ENCODE data around the gene RNU6-9.
"Not testable (repeated sequence)": the region's sequence is repeated elsewhere in the genome, so short reads cannot be mapped to it uniquely, and the experiment has no call there.

Gene RNU6-9

DNA sequence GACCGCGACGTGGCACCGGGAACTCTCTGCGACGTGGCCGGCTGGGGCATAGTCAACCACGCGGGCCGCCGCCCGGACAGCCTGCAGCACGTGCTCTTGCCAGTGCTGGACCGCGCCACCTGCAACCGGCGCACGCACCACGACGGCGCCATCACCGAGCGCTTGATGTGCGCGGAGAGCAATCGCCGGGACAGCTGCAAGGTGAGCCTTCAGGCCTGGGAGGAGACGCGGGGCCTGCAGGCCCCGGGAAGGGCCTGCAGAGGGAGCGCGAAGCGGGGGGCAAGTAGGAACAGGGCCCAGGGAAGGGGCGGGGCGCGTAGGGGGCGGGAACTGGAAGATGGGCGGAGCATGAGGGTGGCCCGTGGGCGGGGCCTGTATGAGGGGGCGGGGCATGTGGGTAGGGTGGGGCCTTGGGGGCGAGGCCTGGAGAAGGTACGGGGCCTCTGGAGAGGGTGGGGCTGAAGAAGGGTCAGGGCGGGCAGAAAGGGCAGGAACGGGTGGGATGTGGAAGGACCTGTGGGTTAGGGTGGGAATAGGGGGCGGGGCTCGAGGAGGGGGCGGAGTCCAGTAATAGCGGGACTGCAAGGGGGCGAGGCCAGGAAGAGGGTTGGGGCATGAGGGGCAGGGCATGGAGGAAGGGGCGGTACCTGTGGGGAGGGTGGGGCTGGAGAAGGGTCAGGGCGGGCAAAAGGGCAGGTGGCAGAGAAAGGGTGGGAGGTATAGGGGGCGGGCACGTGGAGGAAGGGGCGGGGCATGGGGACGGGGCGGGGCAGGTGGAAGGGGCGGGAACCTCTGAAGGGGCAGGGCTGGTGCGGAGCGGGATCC lies 31.3 kb upstream of the RNU6-9 start:
- DNase-seq = peak; percentile 95

DNA sequence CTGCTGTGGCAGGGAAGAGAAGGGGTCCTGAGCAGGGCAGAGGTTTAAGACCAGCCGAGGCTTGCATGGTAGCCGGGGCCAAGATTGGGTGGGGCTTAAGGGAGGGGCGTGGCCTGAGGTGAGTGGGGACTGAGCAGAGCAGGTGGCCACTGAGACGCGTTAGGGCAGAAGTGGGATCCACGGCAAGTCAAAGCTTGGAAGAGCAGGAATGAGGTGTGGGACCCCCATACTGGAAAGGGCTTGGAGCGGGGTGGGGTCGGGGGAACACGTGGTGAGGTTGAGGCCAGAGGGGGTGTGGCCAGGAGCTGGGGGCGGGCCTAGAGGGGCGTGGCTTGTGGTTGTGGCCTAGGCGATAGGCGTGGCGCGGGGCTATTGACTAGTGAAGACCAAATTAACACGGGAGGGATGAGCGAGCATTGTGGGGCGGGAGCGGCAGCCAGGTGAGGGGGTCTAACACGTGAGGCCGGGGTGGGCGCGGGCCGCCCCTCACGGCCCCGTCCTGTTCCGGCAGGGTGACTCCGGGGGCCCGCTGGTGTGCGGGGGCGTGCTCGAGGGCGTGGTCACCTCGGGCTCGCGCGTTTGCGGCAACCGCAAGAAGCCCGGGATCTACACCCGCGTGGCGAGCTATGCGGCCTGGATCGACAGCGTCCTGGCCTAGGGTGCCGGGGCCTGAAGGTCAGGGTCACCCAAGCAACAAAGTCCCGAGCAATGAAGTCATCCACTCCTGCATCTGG lies 30.5 kb upstream of the RNU6-9 start:
- peak; percentile 94 for DNase-seq

DNA sequence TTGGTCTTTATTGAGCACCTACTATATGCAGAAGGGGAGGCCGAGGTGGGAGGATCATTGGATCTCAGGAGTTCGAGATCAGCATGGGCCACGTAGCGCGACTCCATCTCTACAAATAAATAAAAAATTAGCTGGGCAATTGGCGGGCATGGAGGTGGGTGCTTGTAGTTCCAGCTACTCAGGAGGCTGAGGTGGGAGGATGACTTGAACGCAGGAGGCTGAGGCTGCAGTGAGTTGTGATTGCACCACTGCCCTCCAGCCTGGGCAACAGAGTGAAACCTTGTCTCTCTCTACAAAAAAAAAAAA lies 30.0 kb upstream of the RNU6-9 start:
- no peak for DNase-seq

DNA sequence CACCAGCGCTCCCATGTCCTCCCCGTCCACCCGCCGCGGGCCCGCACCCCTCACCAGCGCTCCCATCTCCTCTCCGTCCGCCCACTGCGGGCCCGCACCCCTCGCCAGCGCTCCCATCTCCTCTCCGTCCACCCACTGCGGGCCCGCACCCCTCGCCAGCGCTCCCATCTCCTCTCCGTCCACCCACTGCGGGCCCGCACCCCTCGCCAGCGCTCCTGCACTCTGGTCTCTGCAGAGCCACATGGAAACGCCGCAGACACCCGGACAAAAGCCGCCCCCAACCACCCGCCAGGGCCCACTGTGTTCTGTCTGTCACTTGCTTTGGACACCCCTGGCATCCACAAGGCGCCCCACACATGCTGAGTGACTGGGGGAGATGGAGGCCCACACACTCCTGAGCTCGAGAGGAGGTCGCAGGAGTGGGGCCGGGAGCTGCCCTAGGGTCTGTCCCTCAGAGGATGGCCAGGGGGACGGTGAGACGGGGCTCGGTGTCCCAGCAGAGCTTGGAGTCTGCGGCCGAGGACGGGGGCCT lies 26.4 kb upstream of the RNU6-9 start:
- no peak for DNase-seq

DNA sequence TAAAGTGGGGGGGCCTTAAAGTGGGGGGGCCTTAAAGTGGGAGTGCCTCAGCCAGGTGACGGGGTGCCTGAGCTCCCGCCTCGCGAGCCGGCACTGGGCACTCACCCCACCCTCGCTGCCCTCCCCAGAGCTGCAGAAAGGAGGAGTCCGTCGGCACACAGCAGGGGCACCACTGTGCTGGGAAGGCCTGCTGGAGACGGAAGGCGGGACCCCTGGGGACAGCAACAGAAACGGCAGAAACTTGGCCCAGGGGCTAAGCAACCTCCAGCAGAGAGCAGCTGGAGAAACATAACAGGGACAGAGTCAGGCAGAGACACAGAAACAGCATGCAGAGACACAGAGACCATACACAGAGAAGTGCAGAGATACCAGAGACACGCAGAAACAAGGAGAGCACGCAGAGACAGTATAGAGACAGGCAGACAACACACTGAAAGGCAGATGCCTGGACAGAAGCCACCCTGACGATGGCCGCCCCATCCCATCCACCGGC lies 25.9 kb upstream of the RNU6-9 start:
- no peak for DNase-seq

DNA sequence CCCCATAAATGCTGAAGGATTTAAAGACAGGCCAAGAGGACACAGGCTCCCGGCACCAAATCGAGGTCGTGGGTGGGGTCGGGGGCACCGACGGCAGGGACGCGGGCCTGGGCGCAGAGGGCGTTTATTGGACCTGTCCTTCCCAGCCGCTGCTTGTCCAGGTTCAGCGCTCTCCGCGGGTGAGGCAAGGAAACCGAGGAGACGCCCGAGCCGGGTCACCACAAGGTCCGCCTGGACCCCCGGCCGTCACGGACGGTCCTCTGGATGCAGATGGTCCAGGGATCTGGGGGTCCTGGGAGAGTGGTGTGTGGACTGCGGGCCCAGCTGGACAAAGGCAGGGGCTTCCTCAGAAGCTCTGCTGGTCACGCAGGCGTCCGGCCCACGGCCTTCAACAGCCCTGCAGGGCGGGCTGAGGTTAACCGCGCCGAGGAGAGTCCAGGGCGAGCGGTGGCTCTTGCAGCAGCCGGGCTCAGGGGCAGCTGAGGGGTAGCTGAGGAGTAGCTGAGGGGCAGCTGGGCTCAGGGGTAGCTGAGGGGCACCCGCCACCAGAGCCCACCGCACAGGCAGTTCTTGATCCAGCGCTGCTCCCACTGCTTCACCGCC lies 25.3 kb upstream of the RNU6-9 start:
- no peak for DNase-seq

DNA sequence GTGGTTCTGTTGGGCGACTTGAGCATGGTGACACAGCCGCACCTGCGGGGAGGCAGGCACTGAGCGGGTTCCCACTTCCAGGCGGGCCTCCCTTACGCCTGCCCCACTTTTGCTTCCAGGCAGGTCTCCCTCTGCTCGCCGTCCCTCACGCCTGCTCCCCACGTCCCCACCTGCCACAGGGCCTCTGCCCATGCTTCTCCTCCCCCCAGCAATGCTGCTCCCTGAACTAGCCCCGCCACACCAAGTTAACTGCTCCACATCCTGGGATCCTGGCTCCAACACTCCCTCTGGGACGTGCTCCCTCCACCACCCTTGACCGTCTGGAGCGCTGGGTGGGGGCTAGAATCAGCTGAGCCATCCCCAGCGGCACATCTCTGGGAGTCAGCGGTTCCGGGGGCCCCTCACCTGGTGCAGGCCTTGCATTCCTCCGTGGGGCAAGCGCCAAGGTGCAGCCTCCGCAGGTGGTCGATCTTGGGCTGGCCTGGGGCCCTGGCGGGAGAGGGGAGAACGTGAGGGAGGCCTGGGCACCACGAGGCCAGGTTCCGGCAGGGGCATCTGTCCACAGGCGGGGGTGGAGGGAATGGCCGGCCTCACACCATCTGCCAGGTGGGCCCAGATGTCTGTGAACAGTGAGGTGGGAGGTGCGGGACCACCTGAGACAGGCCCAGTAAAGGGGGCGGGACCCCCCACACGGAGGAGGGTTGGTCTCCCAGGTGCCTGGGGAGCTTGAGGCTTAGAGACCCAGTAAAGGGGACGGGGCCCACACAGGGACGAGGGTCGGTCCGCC lies 24.6 kb upstream of the RNU6-9 start:
- DNase-seq = no peak

DNA sequence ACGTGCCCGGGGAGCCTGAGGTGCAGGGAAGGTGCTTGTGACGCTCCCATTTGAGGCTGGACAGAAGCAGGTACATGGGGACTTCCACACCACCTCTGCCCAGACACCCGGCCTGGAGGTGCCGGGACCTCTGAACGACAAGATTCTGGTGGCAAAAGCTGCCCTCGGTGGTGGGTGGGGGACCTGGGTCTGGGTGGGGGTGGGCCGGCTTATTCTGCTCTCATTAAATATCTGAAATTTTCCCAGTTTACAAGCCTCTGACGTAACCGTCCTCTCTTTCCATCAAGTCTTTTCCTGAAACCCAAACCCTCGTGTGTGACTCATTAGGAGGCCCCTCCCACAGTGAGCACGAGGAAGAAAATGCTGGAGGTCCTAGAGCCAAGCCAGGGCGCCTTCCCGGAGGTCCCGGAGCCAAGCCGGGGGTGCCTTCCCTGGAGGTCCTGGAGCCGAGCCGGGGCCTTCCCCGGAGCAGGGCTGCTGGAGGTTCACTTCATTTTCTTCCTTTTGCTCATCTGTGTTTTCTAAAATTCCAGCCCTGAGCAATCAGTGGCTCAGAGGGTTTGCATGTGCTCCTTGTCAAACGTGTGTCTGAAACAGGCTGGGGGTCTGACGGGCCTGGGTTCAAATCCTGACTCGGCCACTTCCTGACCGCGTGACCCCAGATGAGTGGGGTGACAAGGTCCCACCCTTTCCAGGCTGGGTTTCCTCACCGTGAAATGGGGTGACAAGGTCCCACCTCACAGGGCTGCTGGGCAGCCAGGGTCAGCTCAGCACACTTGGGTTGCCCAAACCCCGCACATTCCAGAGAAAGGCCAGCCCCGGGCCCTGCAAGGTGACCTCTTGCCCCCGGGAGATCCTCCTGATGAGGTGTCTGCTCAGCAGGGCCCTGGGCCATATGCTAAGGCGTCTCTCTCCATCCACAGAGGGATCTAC lies 23.8 kb upstream of the RNU6-9 start:
- DNase-seq = no peak

DNA sequence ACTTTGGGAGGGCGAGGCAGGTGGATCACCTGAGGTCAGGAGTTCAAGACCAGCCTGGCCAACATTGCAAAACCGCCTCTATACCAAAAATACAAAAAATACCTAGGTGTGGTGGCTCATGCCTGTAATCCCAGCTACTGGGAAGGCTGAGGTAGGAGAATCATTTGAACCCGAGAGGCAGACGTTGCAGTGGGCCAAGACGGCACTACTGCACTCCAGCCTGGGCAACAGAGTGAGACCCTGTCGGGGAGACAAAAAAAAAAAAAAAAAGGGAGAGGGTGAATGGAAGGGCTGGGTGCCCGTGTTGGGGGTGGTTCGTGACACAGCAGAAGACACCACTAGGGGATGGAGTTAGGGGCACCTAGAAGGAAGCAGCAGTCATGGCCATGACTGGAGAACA lies 23.0 kb upstream of the RNU6-9 start:
- DNase-seq = no peak

DNA sequence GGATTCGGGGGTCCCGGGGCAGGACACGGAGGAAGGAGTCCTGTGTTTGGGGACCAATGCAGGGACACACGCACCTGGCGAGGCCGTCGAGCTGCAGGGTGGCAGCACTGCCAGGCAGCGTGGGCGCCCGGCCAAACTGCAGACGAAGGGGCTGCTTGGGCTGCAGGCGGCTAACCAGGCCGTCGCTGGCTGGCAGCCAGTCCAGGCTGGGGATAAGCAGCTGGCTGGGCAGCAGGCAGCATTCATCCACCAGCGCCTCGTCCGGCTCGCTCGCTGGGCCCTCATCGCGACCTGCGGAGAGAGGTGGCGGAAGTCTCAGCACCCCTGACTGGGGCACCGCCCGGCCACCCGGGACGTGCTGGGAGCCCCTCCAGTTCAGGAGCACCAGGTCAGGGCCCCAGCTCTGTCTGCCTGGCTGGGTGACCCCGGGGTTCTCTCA lies 22.3 kb upstream of the RNU6-9 start:
- no peak for DNase-seq

DNA sequence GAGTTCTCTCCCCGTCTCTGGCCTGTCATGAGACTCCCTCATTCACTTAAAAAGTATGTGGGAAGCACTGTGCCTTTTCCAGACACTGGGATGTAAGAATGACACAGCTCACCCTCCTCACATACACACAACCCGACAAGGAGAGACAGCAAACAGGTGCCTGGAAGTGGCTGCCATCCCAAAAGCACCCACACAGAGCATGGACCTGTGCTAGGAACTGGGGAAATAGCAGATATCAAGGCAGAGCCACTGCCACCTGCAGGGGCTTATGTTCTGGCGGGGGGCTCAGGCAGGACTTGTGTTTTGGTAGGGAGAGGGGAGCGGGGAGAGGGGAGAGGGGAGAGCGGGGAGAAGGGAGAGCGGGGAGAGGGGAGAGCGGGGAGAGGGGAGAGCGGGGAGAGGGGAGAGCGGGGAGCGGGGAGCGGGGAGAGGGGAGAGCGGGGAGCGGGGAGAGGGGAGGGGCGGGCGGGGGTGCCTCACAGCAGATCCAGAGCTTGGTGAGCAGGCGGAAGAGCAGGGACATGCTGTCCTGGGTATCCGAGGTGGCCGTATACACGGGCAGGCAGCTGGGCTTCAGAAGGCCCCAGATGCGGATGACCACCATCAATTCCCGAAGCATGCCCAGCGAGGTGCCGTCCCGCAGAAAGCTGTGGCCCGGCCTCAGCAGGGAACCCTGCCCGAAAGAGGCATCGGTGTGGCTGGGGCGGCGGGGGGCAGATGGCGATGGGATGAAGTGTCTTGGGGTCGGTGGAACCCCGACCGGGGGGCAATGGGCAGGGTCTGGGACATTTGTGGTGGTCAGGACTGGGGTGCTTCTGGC lies 21.6 kb upstream of the RNU6-9 start:
- peak; percentile 41 for DNase-seq

DNA sequence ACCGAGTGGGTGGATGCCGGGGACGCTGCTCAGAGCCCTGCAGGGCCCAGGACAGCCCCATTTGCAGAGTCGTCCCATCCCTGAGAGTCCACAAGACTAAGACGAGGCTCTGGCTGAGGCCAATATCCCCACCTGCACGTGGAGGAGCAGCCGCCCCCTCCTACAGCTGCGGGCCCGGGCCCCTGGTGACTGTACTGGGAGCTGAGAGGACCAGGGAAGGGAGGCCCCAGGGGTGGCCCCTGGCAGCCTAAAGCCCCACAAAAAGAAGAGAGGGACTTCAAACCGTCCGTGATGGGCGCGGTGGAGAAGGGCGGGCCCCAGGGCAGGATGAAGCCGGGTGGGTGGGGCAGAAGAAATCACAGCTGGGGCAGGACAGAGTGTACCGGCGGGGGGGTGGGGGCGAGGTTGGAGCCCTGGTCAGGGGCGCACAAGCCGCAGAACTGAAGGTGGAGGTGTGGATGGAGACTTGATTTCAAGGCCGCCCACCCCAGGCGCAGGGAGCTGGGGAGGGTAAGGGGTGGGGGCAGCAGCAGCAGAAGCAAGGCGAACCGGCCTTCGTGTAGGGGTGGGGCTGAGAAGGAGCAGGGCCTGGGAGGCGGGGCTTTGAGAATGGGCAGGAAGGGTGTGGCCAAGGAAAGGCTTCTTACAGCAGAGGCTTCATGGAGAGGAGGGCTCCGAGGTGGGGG lies 20.9 kb upstream of the RNU6-9 start:
- peak; percentile 98 for DNase-seq

DNA sequence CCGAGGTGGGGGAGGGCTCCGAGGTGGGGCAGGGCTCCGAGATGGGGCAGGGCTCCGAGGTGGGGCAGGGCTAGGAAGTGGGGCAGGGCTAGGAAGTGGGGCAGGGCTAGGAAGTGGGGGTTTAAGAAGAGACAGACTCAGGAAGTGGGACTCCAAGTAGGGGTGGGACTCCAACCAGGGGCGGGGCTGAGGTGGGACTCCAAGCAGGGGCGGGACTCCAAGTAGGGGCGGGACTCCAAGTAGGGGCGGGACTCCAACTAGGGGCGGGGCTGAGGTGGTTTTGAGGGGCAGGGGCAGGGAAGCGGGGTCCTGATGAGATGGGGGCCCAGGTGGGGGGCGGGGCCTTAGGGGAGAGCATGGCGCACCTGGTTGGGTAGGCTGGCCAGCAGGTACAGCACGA lies 20.2 kb upstream of the RNU6-9 start:
- peak; percentile 94 for DNase-seq

DNA sequence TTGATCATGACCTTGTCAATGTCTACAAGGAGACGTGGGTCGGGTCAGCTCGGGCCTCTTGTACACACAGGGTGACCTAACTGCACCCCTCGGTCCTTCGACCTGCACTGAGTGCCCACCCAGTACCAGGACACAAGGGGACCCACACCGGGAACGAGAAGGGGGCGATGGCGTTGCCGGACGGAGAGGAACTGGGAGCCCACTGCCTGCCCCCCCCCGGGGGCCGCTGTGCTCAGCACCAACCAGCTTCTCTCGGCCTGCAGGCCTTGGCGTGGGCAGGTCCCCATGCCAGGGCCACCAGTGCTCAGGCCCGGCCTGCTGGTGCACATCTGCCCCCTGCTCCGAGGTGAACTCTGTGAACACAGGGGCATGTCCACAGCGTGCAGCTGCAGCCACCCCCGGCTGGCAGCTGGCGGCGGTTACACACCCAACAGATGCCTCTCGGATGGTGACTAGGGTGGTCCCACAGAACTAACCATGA lies 19.7 kb upstream of the RNU6-9 start:
- no peak for DNase-seq

DNA sequence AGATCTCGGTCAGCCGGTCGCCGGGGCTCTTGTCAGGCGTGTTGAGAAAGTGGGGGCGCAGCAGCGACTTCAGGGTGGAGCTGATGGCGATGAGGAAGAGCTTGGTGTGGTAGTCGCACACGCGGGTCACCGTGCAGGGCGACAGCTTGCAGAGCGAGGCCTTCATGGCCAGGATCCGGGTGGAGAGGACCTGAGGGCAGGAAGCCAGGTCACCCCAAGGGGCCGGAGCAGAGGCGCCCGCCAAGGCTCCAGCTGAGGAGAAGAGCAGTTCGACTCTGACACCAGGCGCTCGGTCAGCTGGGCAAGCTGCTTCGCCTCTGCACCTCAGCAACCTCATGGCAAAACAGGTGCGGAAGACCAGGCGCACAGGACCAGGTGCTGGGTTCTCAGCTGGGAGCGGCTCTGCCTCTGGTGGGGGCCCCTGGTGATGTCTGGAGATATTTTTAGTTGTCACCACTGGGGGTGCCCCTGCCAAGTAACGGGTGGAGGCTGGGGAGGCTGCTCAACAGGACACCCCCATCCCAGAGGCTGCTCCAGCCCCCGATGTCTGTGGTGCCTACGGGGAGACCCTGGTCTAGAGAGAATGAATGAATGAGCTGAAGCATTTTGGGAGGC lies 17.9 kb upstream of the RNU6-9 start:
- no peak for DNase-seq

DNA sequence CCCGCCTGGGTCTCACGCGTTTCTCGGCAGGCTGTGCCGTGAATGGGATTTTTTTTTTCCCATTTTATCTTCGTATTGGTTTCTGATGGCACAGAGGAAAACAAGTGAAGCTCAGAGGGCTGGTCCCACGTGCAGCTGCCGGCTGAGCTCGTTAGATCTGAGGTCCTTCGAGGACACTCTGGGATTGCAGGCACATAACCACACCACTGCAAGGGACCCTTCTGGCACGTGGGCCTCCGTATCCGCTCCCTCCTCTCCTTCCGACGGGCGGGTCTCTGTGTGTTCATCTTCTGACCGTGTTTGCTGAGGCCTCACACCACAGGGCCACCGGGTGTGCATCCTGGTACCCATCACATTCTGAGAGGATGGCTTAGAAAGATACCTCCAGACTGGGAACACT lies 17.2 kb upstream of the RNU6-9 start:
- no peak for DNase-seq

DNA sequence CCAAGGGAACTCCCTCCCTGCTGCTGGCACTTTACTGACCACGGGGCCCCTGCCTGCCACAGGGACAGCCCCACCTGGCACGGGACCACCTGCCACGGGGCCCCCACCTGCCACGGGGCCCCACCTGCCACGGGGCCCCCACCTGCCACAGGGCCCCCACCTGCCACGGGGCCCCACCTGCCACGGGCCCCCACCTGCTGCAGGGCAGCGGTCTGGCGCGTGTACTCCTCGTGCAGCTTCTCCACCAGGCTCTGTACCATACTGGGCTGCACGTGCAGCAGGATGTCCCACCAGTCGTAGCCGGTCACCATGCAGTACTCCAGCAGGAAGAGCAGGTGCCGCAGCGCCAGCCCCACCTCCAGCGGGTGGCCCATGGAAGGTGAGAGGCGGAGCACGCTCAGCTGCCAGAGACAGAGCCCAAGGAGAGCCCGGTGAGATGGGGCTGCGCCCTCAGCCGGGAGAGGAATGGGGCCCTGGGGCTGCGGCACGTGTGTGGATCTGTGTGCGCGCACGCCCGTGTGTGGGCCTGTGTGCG lies 16.4 kb upstream of the RNU6-9 start:
- DNase-seq = no peak

DNA sequence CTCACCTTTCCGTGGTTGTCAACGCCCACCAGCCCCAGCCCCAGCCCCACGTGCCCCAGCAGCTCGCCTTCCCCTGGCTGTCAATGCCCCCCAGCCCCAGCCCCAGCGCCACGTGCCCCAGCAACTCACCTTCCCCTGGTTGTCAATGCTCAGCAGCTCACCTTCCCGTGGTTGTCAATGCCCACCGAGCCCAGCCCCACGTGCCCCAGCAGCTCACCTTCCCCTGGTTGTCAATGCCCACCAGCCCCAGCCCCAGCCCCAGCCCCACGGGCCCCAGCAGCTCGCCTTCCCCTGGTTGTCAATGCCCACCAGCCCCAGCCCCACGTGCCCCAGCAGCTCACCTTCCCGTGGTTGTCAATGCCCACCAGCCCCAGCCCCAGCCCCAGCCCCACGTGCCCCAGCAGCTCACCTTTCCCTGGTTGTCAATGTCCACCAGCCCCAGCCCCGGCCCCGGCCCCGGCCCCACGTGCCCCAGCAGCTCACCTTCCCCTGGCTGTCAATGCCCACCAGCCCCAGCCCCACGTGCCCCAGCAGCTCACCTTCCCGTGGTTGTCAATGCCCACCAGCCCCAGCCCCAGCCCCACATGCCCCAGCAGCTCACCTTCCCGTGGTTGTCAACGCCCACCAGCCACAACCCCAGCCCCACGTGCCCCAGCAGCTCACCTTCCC lies 15.2 kb upstream of the RNU6-9 start:
- not testable (repeated sequence) for DNase-seq
